Kidney glomerular epithelial cell (primary cell): Measurements from ENCODE around the gene IL37.
"Not testable (repeated sequence)": the region's sequence is repeated elsewhere in the genome, so short reads cannot be mapped to it uniquely, and the experiment has no call there.

Experiments
- DNase-seq: peaks from one replicate; lab custom pipeline; 2025; lab: John Stamatoyannopoulos, UW

Gene IL37

DNA sequence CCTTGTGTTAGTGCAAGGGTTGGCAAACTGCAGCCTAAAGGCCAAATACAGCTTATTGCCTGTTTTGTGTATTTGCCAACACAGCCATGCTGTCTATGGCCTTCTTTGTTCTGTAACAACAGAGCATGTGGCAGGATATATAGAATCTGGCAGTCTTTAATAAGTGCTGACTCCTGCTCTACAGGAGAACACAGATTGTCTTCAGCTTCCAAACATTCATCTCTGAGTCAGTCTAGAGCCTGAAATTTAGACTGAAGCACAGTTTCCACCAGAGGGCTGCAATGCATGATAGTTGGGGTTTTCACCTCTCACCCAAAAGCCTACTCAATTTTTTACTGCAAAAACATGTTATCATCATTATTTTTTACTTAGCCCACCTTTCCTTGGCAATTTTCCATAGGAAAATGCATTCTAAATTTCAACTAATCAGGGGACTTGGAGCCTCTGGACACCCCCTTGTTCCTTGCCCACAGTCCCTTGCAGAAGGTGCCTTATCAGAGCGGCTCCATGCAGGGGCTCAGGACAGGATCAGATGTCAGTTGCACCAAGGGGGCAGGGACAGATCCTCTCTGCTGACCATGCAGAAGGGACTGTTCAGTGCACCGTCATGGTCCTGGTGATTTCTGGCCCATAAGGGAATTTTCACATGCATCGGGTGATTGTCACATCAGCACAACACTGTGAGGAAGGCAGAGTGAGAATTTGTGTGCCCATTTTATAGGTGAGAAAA, 12.4 kb downstream of the IL37 start:
- DNase-seq = no peak

DNA sequence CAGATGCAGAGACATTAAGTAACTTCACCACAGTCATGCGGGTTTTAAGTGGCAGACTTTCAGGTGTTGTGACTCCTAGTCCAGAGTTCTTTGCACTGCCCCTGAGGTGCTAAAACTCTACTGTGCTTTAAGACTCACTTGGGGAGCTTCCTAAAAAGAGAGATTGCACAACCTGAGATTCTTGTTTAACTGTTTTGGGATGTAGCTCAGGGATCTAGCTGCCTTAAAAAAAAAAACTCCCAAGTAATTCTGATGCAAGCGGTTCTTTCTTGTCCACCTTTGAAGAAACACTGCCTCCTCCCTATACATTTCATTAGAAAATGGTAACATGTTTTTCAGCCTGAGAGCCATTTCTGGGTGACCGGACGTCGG, 13.0 kb downstream of the IL37 start:
- DNase-seq = no peak

DNA sequence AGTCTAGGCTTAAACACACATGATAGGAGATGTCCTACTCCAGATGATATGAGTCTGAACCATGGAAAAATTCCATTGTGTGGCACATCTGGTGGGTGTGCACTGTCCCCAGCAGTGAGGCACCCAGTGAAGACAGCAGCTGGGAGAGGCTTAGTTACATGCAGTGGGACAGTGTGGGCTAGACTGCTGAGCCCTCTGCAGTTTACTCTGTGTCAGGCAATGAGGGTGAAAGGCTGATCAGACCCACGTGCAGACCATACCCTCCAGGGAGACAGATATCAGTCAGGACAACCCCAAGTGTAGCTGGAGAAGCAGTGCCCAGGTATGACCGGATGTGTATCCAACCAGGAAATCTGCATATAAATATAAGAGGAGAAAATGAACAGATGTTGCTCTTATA, 13.4 kb downstream of the IL37 start:
- DNase-seq = no peak

DNA sequence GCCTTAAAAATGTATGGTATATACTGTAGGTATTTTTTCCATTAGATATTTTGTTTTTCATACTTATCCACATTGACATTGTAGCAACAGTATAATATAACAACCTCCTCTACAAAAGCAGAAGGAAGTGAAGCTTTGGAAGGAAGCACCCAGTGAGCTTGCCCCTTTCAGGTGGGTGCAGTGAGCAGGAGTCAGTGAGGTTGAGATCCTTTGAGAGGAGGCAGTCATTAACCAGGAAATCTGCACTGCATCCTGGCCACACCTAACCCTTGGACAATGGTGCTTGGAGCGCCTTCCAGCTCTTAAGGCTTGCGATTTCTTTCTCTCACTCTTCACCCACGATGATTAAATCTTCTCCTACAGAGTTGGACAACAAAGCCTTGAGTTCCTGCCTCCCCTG, 13.9 kb downstream of the IL37 start:
- peak; percentile 4 for DNase-seq

DNA sequence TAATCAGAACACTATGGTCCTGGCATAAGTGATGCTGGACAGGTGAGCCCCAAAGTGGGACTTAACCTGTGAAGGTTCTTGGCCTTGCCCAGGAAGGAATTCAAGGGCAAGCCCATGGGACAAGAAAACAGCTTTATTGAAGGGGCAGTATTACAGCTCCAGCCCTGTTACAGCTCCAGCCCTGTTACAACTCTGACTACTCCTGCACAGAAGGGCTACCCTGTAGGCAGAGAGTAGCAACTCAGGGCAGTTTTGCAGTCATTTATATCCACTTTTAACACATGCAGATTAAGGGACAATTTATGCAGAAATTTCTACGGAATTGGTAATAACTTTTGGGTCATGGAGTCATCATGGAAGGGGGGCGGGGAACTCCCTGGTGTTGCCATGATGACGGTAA, 15.7 kb downstream of the IL37 start:
- DNase-seq = no peak

DNA sequence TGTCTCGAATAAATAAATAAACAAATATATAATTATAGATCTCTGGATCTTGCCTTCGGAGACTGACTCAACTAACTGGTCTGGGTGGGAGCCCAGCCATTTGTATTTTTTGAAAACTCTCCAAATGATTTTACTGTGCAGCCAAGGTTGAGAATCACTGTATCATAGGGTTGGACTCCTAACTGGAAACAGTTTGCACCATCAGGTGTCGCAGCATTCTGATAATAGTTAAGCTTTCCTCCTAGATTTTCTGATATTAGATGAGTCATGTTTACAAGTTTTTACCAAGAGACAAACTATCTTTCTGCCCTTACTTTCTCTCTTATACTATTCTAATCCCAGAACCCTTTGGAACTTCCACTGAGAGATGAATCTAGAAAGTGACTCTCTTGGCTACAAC, 16.8 kb downstream of the IL37 start:
- no peak for DNase-seq

DNA sequence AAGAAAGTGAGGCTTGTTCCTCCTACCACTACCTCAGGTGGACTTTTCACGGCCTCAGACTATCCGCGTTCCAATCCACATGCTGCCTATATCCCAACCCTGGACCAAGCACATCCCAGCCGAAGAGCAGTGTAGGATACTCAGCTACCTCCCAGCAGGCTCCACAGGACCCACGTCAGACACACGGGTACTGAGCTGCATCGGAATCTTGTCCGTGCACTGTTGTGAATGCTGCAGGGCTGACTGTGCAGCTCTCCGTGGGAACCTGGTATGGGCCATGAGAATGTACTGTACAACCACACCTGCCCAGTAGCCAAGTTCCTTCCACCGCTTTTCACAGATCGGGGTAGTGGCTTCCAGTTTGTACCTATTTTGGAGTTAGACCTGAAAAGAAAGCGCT, 22.3 kb downstream of the IL37 start:
- no peak for DNase-seq

DNA sequence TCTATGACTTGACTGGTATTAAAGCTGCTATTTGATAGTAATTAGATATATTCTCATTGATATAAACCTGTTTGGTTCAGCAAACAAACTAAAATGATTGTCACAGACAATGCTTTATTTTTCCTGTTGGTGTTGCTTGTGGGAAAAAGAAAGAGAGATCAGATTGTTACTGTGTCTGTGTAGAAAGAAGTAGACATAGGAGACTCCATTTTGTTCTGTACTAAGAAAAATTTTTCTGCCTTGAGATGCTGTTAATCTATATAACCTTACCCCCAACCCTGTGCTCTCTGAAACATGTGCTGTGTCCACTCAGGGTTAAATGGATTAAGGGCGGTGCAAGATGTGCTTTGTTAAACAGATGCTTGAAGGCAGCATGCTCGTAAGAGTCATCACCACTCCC, 23.2 kb downstream of the IL37 start:
- not testable (repeated sequence) for DNase-seq

DNA sequence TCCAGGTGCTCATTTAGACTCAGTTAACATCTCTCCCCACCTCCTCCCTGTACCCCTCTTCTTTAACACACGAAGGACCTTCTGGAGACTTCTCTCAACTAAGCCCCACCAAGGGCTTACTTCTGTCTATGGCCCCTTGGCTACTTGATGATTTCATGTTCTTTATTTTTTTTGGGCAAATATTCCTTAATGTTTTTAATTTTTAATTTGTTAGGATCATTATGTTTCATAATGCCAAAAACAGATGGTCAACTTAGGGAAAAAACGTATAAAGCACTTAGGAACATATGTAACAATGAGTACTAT, 25.9 kb downstream of the IL37 start:
- no peak for DNase-seq

DNA sequence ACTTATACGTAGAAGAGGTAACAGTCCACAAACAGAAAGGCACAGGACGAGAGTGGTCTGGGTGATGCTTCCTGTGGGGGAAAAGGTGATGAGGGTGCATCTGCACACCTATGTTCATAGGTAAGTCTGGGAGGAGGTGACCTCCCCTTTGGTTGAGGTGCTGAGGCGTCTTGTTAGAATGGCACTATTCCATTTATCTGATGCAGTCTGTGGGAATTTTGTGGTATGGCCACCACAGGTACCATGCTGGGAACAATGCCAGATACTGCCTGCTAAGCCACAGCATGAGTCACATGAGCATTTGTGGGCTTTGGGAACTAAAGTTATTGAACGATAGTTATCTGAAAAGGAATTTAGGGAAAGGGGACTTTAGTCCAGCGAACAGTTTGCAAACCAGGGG, 27.9 kb downstream of the IL37 start:
- DNase-seq = no peak

DNA sequence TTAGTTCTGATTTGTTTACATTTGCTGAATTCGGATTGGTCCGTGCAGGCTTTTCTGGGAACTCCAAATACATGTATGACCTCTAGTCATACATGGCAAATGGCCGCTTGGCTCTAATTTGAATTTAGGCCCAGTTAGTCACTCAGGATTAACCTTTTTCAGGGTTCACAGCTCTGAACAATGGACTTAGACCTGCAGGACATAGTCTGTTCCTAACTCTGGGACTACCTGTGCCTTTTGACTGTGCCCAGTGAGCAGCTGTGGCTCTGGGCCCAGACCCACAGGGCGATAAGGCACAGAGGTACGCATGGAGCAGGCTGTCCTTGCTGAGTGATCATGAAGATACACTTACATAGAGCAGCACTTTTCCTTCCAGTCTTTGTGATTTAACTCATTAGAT, 28.5 kb downstream of the IL37 start:
- no peak for DNase-seq

DNA sequence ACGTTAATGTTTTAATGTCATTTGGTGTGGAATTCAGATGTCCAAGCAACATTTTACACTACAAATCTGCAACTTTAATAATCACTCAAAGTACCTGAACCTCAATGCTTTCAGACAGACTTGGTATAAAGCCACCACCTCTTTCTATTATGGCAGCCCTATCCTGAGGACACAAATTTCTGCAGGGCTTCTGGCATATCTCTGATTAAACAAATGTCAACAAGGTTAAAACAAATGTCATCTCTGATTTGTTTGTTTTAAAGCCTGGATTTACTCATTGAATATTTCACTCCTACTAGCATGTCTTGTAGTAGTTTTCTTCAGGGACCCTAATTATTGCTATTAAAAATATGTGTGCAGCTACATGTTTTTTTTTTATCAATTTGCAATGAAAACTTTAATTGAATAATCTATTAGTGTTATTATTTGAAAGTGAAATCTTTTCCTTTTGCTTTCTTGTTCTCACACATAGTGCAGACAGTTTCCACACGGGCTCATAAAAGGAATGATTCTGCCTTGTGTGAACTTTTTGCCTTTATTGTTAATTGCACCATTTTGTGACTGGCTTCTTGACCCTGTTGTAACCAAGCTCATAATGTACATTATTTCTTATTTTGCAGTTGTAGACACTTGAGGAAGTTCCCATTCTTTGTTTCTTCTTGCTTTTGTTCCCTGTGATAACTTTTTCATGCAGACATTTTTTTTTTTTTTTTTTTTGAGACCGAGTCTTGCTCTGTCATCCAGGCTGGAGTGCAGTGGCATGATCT, 30.1 kb downstream of the IL37 start:
- DNase-seq = no peak

DNA sequence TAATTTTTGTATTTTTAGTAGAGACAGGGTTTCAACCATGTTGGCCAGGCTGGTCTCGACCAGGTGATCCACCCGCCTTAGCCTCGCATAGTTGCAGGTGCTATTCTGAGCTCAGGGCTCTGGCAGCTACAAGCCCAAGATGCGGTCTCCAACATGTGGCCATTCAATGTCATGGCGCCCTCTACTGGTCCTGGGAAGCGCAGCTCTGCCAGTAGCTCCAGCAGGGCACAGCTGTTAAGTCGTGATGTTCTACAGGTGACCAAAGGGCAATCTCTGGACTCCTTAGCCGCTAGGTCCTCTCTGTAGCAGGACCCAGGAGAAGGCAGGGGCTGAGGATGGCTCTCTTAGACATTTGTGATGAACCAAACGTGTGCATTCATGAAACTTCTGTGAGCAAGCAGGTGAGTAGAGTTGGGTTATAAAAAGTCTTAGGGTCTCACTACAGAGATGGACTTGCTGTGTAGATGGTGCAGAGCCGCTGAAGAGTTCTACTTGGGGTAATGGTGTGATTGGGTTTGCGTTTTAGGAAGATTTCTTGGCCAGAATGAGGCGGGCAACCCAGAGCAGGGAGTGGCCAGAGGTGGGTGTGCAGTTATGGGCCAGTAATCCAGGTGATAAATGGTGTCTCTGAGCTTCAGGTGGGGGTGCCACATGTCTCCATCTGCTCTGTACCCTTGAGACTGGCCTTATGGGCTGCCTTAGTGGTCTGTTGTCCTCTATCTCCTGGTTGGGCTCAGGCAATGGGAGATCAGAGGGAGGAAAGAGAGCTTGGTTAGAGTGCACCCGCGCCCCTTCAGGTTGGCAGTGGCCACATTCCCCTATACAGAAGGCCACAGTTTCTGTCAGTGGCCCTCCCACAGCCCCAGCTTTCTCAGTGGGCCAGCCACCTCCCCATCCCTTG, 31.0 kb downstream of the IL37 start:
- peak; percentile 14 for DNase-seq

DNA sequence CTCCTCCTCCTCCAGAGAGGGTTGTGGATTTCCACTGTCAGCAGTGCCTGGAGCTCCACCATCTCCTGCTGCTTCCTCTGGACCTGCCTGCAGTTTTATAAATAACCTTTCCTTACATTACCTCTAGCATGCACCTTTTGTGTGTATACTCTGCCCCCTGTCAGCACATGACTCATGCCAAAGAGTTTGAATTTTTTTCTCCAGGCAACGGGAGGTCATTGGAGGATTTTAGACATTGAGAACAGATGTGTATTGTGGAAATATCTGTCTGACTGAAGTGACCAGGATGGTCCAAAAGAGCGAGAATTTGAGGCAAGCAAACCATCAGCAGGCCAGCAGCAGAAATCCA, 31.7 kb downstream of the IL37 start:
- DNase-seq = no peak

DNA sequence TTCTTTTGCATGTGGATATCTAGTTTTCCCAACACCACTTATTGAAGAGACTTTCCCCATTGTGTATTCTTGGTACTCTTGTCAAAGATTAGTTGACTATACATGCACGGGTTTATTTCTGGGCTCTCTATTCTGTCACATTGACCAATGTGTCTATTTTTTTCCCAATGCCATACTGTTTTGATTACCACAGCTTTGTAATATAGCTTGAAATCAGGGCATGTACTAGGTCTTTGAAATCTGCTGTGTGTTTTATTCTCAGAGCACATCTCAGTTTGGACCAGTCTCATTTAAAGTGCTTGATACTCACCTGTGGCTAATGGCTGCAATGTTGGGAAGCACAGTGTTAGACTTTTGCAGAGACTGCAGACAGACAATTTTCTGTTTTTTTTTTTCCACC, 34.0 kb downstream of the IL37 start:
- no peak for DNase-seq

DNA sequence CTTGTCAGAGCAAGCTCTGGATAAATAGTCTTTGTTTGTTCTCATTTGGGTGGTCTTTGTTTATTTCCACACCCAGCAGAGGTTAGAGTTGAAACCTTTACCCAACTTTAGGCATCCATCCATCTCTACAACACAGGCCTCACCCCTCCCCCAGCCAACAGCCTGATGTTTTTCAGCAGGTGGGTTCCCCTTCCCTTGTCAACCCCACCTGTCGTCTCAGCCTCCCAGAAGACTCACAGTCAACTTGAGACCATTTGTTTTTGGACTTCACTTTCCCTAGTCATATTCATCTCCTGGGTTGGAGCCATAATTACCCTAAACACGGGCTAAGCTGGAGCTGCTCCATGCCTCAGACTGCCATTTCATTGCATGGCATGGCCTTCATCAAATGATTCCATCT, 35.1 kb downstream of the IL37 start:
- no peak for DNase-seq

DNA sequence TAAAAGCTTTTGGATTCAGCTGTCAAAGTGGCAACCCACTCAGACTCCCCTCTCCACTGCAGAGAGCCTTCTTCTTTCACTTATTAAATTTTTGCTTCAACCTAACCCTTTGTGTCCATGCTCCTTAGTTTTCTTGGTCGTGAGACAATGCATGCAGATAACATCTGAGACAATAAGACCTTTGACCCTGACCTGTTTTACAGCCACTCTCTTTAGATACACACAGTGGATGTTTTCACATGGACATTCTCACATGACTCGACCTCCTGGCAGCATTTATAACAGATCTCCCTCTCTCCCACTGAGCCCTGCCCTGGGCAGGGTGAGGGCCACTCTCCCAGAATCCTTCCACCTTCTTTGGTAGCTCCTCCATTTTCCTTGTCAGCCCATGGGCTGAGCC, 36.4 kb downstream of the IL37 start:
- no peak for DNase-seq

DNA sequence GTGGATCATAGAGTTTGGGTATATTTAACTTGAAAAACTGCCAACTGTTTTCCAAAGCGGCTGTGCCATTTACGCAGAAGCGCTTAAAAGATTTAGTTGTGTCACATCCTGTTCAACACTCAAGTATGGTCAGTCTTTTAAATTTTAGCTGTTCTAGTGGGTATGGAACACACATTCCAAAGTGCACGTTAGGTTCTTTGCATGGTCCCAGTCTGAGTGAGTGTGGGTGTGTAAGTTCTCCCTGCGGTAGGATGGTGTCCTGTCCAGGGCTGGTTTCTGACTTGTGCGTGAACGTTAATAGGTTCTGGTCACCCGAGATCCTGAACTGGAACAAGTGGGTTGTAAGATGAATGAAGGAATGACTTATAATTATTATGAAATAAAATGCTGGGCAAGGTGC, 38.5 kb downstream of the IL37 start:
- no peak for DNase-seq

DNA sequence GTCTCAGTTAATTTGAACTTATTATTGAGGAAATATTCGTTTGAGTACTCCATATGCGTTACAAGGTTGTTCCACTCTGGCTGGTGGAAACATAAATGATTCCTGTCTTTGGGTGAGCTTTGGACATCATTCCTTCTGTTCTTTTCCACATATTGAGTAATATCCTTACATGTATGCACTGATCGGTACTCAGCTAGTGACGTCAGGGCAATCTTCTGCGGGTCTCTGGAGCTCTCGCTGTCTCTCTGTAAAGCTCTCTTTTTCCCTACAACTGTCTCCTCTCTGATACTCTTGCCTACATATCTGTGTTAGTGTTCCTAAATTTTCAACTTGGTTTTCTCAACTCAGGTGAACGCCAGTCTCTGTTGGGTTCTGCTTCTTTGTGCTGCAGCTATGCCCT, 43.4 kb downstream of the IL37 start:
- no peak for DNase-seq

DNA sequence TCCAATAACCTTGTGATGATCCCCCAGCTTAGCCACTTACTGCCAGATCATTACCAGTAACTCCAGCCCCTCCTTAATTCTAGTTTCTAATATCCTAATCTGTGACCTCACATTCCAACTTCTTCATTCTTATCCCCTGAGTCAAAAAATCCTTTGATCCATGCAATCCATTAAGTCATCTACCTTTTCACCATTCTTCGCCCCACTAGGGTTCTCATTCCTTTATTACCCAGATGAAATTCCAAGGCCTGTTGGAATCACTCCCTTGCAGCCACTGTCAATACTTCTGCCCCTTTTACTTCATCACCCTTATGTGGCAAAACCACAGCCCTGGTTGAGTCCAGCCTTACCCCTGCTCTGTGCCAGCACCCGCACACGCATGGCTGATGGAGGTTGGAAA, 46.5 kb downstream of the IL37 start:
- peak; percentile 22 for DNase-seq

DNA sequence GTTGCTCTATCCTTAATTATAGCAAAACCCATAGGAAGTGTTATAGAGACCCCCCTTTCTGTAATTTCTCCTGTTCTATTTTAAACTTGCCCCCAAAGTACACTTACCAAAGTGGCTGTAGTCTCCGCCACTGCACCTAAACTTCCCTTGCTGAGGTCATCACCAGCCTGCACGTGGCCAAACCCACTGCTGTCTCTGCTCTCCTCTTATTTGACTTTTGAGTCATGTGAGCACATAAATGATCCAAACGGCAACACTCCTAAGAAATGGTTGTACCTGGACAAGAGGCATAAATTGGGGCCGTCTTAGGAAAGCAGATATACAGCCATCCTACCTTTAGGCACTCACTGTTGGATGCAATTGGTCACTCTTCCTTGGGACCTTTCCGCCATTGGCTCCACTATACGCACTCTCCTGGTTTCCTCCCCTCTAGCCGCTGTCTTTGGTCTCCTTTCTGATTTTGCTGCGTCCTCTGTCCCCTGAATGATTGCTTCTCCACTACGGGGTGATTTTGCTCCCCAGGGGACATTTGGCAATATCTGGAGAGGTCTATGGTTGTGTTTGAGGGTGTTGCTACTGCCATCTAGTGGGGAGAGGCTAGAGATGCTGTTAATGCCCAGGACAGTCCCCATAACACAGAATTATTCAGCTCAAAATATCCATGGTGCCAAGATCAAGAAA, 47.6 kb downstream of the IL37 start:
- peak; percentile 35 for DNase-seq

DNA sequence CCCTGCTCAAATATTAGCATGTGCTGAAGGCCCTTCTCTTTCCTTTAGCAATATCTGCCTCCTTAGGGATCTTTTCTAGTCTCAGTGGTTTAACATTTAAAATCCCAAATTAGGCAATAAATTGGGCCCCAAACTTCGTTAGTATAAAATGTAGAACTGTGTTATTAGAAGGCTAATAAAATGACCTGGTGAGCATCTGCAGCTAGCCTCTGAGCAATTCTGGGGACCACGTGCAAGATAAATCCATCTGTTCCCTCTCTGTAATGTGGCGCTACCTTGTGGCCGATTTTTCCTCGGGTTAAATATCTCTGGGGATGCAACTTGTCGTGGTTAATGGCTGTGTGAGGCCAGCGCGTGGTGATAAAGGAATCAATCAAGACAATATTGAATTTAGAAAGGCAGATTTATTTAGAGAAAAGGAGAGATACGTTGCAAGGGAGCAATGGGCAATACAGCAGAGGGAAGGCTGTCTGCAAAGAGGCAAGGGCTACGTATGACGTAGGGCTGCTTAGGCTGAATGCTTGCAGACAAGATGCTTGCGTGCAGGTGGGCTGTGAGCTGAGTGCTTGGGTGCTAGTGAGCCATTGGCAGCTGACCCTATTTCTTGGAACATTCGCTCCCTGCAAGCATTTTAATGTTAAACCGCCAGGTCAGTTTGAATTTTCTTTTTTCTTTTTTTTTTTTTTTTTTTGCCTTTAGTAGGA, 48.3 kb downstream of the IL37 start:
- DNase-seq = no peak
